IPS-18a (cell line): ENCODE data around the gene IFRD2.
A peak's percentile ranks its signal among the peaks of the same experiment; 100 is the strongest.
"Not testable (repeated sequence)": the region's sequence is repeated elsewhere in the genome, so short reads cannot be mapped to it uniquely, and the experiment has no call there.

Experiments
- H3K27ac ChIP-seq: one replicate; pipeline ENCODE4 v1.5.1; 2013; ENCODE audit warnings: low read length
- H3K27me3 ChIP-seq: one replicate; pipeline ENCODE4 v1.6.1; 2013; ENCODE audit warnings: mild to moderate bottlenecking, low read length; ENCODE audit not compliant: control insufficient read depth, insufficient read depth
- H3K36me3 ChIP-seq: one replicate; pipeline ENCODE4 v1.6.1; 2013; ENCODE audit warnings: low read depth, low read length; ENCODE audit not compliant: control insufficient read depth
- H3K4me1 ChIP-seq: one replicate; pipeline ENCODE4 v1.6.1; 2013; ENCODE audit warnings: low read depth, low read length; ENCODE audit not compliant: control insufficient read depth
- H3K4me3 ChIP-seq: one replicate; pipeline ENCODE4 v1.5.1; 2013; ENCODE audit warnings: low read length
- H3K9ac ChIP-seq: one replicate; pipeline ENCODE4 v1.6.1; 2013; ENCODE audit warnings: mild to moderate bottlenecking, low read length, moderate library complexity
- H3K9me3 ChIP-seq: one replicate; pipeline ENCODE4 v1.6.1; 2013; ENCODE audit warnings: low read depth, low read length; ENCODE audit not compliant: control insufficient read depth

Gene IFRD2

GRCh38 chr3:50316657-50317242 lies 24.5 kb upstream of the IFRD2 start:
- peaks cover 34% of the 10 kb centered on the region for H3K36me3 ChIP-seq
- H3K27ac ChIP-seq = no peak overlapping the region
- no peaks in the 10 kb centered on the region for H3K4me1 ChIP-seq
- no peaks in the 10 kb centered on the region for H3K9me3 ChIP-seq
- H3K9ac ChIP-seq = no peak overlapping the region
- H3K4me3 ChIP-seq = no peak overlapping the region
- H3K27me3 ChIP-seq = no peaks in the 10 kb centered on the region

- Histone ChIP-seq H3K9ac (no peak overlapping the region), H3K4me3 (no peak overlapping the region), H3K9me3 (peaks cover 2% of the 10 kb centered on the region), H3K27ac (no peak overlapping the region), H3K27me3 (no peaks in the 10 kb centered on the region), H3K4me1 (no peaks in the 10 kb centered on the region), H3K36me3 (peaks cover 32% of the 10 kb centered on the region)
These were observed 22.6 kb upstream of the IFRD2 start for GRCh38 chr3:50314816-50315215.

- Histone ChIP-seq H3K27me3 (no peaks in the 10 kb centered on the region), H3K9ac (no peak overlapping the region), H3K36me3 (peaks cover 27% of the 10 kb centered on the region), H3K9me3 (peaks cover 6% of the 10 kb centered on the region), H3K4me1 (no peaks in the 10 kb centered on the region), H3K4me3 (no peak overlapping the region), H3K27ac (no peak overlapping the region)
These were observed 22.1 kb upstream of the IFRD2 start for GRCh38 chr3:50314342-50314741.

- not testable (repeated sequence) for H3K9me3 ChIP-seq, H3K36me3 ChIP-seq, H3K27ac ChIP-seq, H3K4me3 ChIP-seq, H3K4me1 ChIP-seq, H3K27me3 ChIP-seq, H3K9ac ChIP-seq
These were observed 19.8 kb upstream of the IFRD2 start for GRCh38 chr3:50312041-50312440.

GRCh38 chr3:50304601-50305000 lies 12.4 kb upstream of the IFRD2 start:
- Histone ChIP-seq H3K4me3 (no peak overlapping the region), H3K9me3 (peaks cover 2% of the 10 kb centered on the region), H3K36me3 (no peaks in the 10 kb centered on the region), H3K27me3 (no peaks in the 10 kb centered on the region), H3K27ac (no peak overlapping the region), H3K9ac (no peak overlapping the region), H3K4me1 (peaks cover 17% of the 10 kb centered on the region)

GRCh38 chr3:50303013-50303815 lies 11.0 kb upstream of the IFRD2 start, which contains the start of gene HYAL1:
HYAL1 (minus strand) TSS chr3:50303574; CDS start chr3:50302956, 618 bp downstream.
- Histone ChIP-seq H3K27me3 (no peaks in the 10 kb centered on the region), H3K4me3 (peak within 1 kb of the TSS; percentile 26), H3K4me1 (peaks cover 18% of the 10 kb centered on the region), H3K9ac (no peak within 1 kb of the TSS), H3K9me3 (no peaks in the 10 kb centered on the region), H3K36me3 (no peaks in the 10 kb centered on the region), H3K27ac (peak within 1 kb of the TSS; percentile 24)

GRCh38 chr3:50302095-50303012 lies 10.1 kb upstream of the IFRD2 start:
- Histone ChIP-seq H3K4me3 (no peak overlapping the region), H3K9ac (no peak overlapping the region), H3K36me3 (no peaks in the 10 kb centered on the region), H3K27me3 (no peaks in the 10 kb centered on the region), H3K4me1 (peaks cover 18% of the 10 kb centered on the region), H3K27ac (no peak overlapping the region), H3K9me3 (no peaks in the 10 kb centered on the region)

- H3K9ac ChIP-seq = no peak overlapping the region
- no peaks in the 10 kb centered on the region for H3K9me3 ChIP-seq
- H3K27ac ChIP-seq = no peak overlapping the region
- peaks cover 18% of the 10 kb centered on the region for H3K4me1 ChIP-seq
- no peak overlapping the region for H3K4me3 ChIP-seq
- H3K36me3 ChIP-seq = no peaks in the 10 kb centered on the region
- no peaks in the 10 kb centered on the region for H3K27me3 ChIP-seq
These were observed 8.5 kb upstream of the IFRD2 start for GRCh38 chr3:50300681-50301254.

GRCh38 chr3:50299929-50300680 lies 7.9 kb upstream of the IFRD2 start:
- Histone ChIP-seq H3K9me3 (no peaks in the 10 kb centered on the region), H3K27me3 (no peaks in the 10 kb centered on the region), H3K4me3 (peak overlapping the region; percentile 92), H3K4me1 (peaks cover 18% of the 10 kb centered on the region), H3K9ac (peak overlapping the region; percentile 24), H3K27ac (no peak overlapping the region), H3K36me3 (no peaks in the 10 kb centered on the region)

GRCh38 chr3:50299638-50299928 lies 7.4 kb upstream of the IFRD2 start:
- Histone ChIP-seq H3K4me1 (peaks cover 18% of the 10 kb centered on the region), H3K9me3 (no peaks in the 10 kb centered on the region), H3K27me3 (no peaks in the 10 kb centered on the region), H3K27ac (no peak overlapping the region), H3K9ac (peak overlapping the region; percentile 24), H3K36me3 (no peaks in the 10 kb centered on the region), H3K4me3 (peak overlapping the region; percentile 92)
